HG02642 (cell line): ENCODE measurements around the gene OXT.

Source experiments
- ATAC-seq: cut with Tn5 transposase; IDR thresholded peaks from one replicate; pipeline ENCODE4 v1.9.1; 2021; ENCODE audit warnings: mild to moderate bottlenecking; ENCODE audit not compliant: unreplicated experiment, poor library complexity

Gene OXT

DNA sequence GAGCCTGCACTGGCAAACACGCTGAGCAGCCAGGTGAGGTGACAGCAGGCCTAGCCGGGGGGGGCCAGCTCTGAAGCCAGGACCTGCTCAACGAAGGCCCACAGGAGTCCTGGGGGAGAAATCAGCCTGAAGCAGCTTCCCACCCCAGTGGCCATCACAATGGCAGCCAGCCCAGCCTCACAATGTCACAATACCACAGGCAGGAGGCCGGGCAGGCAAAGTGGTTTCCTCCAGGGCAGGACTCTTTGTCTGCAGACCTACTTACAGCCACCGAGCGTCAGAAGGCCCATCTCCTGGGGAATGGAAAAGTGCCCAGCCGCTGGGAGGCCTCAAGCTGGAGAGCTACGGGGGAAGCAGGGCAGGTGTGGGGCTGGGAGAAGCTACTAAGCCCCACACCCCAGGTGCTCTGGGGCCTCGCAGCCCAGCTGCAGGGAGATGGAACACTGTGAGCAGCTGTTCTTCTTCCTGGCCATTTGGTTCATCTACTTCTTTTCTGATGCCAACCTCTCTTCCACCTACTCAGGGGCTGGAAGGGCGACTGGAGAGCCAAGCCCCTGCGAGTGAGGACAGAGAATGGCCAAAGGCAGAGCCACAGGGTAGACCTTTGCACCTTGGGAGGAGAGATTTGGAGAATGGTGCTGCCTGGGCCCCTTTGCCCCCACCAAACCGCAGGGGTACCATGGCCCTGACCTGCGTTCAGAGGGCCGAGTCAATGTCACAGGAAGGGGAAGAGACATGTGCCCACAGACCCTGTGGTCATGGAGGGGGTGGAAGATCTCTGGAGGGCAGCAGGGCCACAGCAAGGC is 35.4 kb downstream of the OXT start:
- no peak for ATAC-seq

DNA sequence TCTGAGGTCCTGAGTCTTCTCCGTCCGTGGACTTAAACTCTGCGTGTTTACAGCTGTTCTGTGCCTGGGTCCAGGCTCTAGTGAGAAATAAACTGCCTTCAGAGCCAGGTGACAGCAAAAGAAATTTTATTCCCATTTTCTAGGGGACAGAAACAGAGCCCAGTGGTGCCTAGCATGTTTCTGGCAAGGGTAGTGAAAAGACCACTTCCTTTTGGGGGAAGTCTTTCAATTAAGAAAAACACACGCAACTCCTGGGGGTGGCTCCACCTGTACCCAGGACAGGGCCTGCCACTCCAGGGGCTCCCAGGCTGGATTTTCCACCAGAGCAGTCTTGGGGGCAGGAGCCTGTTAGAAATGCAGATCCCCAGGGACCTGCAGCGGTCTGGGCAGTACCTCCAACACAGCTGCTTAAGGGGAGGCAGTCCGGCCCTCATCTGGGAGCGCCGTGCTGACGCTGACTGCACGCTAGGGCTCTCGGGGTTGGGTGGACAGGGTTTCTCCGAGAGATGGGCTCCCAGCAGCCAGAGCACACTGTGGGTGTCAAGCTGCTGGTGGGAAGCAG is 36.1 kb downstream of the OXT start:
- ATAC-seq = no peak

DNA sequence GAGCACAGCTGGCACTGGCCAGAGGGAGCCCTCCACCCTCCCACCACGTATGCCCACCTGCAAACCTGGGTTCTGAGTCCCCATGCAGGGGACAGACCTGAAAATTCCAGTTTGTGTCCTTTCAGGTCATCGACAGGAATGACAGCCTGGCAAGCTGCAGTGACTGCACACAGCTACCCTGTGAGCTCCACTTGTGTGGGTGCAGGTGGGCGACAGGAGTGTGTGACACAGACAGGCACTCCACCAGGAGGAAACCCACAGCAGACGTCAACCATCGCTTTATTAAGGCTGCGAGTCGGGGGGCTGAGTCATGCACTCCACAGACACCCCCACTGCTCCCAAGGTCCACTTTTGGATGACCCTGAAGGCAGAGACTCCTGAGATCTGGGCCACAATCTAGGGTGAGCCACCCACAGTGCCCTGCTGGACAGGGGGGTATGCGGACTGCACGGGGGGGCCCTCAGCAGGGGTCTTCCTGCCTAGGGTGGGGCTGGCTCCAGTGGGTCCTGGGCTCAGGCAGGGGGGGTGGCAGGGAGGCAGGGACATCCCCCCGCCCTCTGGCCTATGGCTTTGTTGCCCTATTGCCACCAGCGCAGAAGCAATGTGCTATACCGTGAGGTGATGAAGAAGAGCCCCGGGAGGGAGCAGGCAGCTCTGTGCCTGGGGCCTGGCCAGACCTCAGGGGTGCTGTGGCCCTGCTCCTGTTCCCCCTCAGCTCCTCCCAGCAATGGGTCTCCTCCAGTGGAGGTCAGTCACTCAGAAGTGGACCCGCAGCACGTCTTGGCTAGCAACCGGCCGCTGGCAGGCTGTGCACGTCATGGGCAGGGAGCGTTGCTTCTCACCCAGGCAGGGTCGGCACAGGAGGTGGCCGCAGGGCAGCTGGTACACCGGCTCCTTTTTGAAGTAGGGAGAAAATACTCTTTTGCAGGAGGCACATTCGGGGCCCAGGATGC is 38.2 kb downstream of the OXT start:
- ATAC-seq = no peak

DNA sequence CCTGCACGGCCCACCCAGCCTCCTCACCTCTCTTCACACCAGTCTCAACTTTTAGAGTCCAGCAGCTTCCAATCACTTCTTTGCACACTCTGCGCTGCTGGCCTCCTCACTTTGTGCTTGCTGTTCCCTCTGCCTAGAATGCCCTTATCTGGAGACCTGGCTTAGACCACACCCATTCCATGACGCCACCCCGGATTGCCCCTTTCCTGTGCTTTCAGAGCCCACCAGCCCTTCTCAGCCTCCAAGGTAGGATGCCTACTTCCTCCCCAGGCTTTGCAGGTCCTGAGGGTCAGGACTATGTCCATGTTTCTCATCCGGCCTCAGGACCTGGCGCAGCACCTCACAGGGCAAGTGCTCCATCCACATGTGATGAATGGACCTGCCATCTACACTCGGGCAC is 40.1 kb downstream of the OXT start:
- ATAC-seq = no peak

DNA sequence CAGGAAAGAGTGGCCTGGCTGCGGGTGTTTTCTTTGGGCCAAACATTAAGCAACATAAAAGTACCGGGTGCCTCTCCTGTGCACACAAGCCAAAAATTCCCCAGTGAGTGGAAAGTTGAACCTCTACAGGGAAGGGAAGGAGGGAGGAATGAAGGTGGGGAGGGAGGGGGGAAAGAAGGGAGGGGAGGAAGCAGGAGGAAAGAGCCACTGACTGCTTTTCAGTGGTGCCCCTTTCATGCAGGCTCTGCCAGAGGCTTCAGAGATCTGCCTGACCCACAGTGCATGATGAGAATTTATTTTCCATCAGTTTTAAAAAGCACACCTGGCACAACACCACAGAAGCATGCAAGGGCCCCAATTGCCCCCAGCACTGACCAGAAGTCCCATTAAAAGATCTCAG is 40.6 kb downstream of the OXT start:
- ATAC-seq = no peak

DNA sequence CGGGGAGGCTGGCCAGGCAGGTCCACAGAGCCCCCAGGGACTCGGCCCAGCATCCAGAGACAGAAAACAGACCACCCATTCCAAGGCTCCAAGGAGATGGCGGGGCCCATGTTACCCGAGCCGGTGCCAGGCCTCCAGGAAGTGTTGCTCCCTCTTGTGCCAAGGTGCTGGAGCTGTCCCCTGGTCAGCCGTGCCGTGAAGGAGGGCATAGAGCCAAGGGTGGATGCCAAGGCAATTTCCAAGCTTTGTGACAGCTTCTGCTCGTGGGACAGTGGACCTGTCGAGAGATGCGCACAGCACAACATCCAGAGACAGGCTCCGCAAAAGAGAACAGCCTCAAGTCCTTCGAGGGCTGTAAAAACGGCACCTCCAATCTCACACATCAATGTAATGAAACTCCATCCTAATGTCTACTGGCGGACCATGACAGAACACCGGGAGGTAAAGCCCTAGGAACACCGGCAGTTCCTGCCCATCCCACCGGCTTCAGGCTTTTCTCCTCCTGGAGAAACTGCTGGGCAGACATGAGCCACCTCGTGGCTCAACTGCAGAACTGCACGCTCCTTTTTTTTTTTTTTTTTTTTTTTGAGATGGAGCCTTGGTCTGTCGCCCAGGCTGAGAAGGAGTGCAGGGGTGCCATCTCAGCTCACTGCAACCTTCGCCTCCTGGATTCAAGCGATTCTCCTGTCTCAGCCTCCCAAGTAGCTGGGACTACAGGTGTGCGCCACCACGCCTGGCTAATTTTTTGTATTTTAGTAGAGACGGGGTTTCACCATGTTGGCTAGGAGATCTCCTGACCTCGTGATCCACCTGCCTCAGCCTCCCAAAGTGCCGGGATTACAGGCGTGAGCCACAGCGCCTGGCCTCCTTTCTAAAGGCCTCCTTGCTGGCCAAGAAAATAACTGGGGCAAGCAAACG is 44.0 kb downstream of the OXT start:
- no peak for ATAC-seq

DNA sequence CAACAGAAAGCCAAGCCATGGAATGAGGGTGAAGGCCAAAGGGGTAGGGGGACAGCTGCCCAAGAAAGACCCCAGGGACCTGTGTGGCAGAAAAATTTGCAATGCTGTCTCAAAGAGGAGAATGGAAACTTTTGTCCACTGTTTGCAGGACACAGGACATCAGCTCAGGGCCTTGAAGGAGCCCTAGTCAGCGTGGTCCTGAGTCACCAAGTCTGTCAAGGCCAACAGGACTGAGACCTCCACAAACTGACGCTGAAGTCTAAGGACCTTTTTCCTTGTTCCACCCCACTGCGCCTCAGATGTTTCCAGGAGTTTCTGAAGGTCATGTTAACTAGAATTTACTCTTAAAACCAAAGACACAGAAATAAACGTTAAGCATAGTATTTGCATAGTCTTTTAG is 44.9 kb downstream of the OXT start:
- ATAC-seq = no peak

DNA sequence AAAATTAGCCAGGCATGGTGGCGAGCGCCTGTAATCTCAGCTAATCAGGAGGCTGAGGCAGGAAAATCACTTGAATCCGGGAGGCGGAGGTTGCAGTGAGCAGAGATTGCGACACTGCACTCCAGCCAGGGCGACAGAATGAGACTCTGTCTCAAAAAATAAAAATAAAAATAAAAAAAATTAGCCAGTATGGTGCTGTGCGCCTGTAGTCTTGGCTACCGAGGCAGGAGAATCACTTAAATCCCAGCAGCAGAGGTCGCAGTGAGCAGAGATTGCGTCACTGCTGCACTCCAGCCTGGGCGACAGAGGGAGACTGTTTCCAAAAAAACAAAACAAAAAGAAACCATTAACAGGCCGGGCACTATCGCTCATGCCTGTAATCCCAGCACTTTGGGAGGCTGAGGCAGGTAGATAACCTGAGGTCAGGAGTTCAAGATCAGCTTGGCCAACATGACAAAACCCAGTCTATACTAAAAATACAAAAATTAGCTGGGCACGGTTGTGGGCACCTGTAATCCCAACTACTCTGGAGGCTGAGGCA is 46.5 kb downstream of the OXT start:
- ATAC-seq = peak; percentile 39

DNA sequence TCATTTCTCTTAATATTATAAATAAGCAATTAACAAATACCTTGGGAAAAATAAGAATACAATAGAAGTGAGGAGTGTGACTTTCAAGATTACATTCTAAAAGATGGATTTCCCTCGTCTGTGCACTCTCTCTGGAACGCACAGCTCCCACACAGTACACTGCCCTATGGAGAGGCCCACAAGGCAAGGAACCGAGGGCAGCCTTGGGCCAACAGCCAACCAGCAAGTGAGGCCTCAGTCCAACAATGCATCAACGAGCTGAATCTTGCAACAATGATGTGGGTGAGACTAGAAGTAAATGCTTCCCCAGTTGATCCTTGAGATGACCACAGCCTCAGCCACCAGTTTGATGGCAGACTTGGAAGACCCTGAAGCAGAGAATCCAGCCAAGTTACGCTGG is 47.6 kb downstream of the OXT start:
- no peak for ATAC-seq

DNA sequence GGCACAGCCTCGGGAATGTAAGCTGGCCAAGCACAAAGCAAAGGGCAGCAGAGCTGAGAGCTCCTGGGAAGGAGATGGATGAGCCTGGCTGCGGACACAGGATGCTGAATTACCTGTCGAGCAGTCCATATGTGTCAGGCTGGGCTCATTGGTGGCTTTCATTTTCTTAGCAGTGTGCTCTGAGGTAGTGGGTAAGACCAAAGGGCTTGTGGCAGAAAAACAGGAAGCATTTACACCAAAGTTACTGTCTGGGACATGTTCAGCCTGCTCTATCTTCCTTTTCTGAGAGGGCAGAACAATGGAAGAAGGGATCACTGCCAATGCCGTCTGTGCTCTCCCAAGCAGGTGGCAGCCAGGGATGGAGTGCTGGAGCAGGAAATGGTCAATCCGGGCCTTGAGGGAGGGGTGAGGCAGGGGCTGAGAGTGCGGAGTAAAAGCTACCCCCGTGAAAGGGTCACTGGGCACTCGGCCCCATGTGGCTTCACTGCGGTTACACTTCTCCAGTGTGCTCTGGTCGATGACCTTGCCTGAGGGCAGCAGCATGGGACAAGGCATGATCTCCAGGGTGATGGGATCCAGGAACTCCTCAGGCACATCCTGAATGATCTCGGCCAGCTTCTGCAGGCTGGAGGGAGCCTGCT is 50.0 kb downstream of the OXT start:
- no peak for ATAC-seq
